GM12865 (cell line): ENCODE measurements around the gene FOS.

Source experiments
- DNase-seq: peaks from one replicate; pipeline ENCODE4 v3.0.0; 2010; ENCODE audit warnings: low read depth
- H3K4me3 ChIP-seq: 2 replicates; pipeline ENCODE4 v1.5.1; 2011; ENCODE audit warnings: mild to moderate bottlenecking, low read depth, low read length, control low read depth
- CTCF ChIP-seq: IDR thresholded peaks from 2 replicates; pipeline ENCODE4 v1.5.1; 2011; ENCODE audit warnings: low read length, control low read depth, low read depth, inconsistent platforms; ENCODE audit not compliant: insufficient read depth; ENCODE audit errors: missing control alignments

FOS gene

GRCh38 chr14:75311356-75311755 is 32.7 kb downstream of the FOS start:
- H3K4me3 ChIP-seq, result no peak overlapping the region
- no peak for DNase-seq
- no peak for TF ChIP-seq CTCF

GRCh38 chr14:75312341-75312740 is 33.7 kb downstream of the FOS start:
- no peak for TF ChIP-seq CTCF
- no peak overlapping the region for H3K4me3 ChIP-seq
- no peak for DNase-seq

- no peak overlapping the region for H3K4me3 ChIP-seq
- no peak for DNase-seq
- TF ChIP-seq CTCF, result no peak
Measured at GRCh38 chr14:75313294-75313693, 34.7 kb downstream of the FOS start.

- TF ChIP-seq CTCF, result no peak
- H3K4me3 ChIP-seq, result no peak overlapping the region
- DNase-seq, result no peak
Measured at GRCh38 chr14:75315144-75315543, 36.5 kb downstream of the FOS start.

- no peak for TF ChIP-seq CTCF
- H3K4me3 ChIP-seq, result no peak overlapping the region
- no peak for DNase-seq
Measured at GRCh38 chr14:75317148-75317547, 38.5 kb downstream of the FOS start.

GRCh38 chr14:75318353-75318752 is 39.7 kb downstream of the FOS start:
- DNase-seq, result no peak
- TF ChIP-seq CTCF, result no peak
- no peak overlapping the region for H3K4me3 ChIP-seq

- H3K4me3 ChIP-seq, result no peak overlapping the region
- TF ChIP-seq CTCF, result no peak
- DNase-seq, result no peak
Measured at GRCh38 chr14:75319021-75319420, 40.4 kb downstream of the FOS start.
